Suprapubic skin (tissue), 4 donors: ENCODE results near the gene INPP4B. TPM values are rescaled to one million over a fixed set of nuclear protein-coding genes. Genes with fewer than 3 reads are reported as not detected.

Experiments
- DNase-seq, 2 donors: peaks; one replicate each; pipeline ENCODE4 v3.0.0-alpha.2; 2019; ENCODE audit warnings: low spot score in 2 of 2
- H3K27ac ChIP-seq: fragments of 200-600 bp; sonication (generic); one replicate; pipeline ENCODE4 v1.5.1; 2019
- H3K27me3 ChIP-seq: fragments of 200-600 bp; sonication (generic); one replicate; pipeline ENCODE4 v1.5.1; 2019
- H3K36me3 ChIP-seq: fragments of 200-600 bp; sonication (generic); one replicate; pipeline ENCODE4 v1.5.1; 2019
- H3K4me1 ChIP-seq: fragments of 200-600 bp; sonication (generic); one replicate; pipeline ENCODE4 v1.5.1; 2019
- H3K4me3 ChIP-seq: fragments of 200-600 bp; sonication (generic); one replicate; pipeline ENCODE4 v1.5.1; 2019; ENCODE audit warnings: mild to moderate bottlenecking
- H3K9me3 ChIP-seq: fragments of 200-600 bp; sonication (generic); one replicate; pipeline ENCODE4 v1.5.1; 2019
- EP300 ChIP-seq: sonication (generic); formaldehyde crosslinking; IDR thresholded peaks from one replicate; pipeline ENCODE4 v1.6.1; 2017; ENCODE audit warnings: antibody characterized with exemption
- POLR2A ChIP-seq, 2 donors: fragments of 450-650 bp; IDR thresholded peaks; one replicate each; pipeline ENCODE4 v1.6.1; 2017; ENCODE audit warnings: antibody characterized with exemption in 2 of 2, mild to moderate bottlenecking in 2 of 2, moderate library complexity in 2 of 2
- POLR2AphosphoS5 ChIP-seq, 3 donors: sonication (generic); formaldehyde crosslinking; IDR thresholded peaks; one replicate each; pipeline ENCODE4 v1.6.1; 2017; ENCODE audit warnings: antibody characterized with exemption in 3 of 3
- WGBS: methylation state at CpG from one replicate; pipeline ENCODE4 v1.1.5; 2018; 5-methylcytosine and 5-hydroxymethylcytosine counted together
- total RNA-seq, 4 donors: library from RNA; depleted of rRNA; stranded (reverse); fragments of >200 nt; gene quantifications; one replicate each; pipeline ENCODE4 v1.1.0, GENCODE V29; 2016
- TF ChIP-seq, protein P1 (sequence below), 2 donors: fragments of 200-600 bp in 1 of 2; fragments of 450-650 bp in 1 of 2; sonication (generic) in 1 of 2; IDR thresholded peaks; one replicate each; pipeline ENCODE4 v1.5.1; 2016 to 2019; ENCODE audit warnings: antibody characterized with exemption in 2 of 2, mild to moderate bottlenecking in 1 of 2, moderate library complexity in 1 of 2

INPP4B gene
- total RNA-seq, 4 donors from 2014 or later: 12.4 to 27.4 (median 17.4) TPM

DNA sequence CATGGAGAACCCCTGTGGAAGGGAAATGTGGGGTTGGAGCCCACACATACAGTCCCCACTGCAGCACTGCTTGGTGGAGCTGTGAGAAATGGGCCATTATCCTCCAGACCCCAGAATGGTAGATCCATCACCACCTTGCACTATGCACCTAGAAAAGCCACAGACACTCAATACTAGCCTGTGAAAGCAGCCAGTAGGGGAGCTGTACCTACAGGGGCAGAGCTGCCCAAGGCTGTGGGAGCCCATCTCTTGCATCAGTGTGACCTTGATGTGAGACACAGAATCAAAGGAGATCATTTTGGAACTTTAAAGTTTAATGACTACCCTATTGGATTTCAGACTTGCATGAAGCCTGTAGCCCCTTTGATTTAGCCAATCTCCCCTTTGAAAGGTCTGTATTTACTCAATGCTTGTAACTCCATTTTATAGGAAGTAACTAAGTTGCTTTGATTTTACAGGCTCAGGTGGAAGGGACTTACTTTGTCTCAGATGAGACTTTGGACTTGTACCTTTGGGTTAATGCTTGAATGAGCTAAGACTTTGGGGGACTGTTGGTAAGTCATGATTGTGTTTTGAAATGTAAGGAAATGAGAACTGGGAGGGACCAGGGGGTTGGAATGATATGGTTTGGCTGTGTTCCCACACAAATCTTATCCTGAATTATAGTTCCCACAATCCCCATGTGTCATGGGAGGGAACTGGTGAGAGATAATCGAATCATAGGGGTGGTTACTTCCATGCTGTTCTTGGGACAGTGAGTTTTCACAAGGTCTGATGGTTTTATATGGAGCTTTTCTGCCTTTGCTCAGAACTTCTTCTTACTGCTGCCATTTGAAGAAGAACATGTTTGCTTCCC lies 352.6 kb downstream of the INPP4B start:
- H3K9me3 ChIP-seq: no peaks in the 10 kb centered on the region
- TF ChIP-seq POLR2AphosphoS5 (IDR thresholded peaks at IDR 0.05) (no peak), POLR2A (IDR thresholded peaks at IDR 0.05) (no peak), EP300 (no peak)
- TF ChIP-seq, protein P1, sequence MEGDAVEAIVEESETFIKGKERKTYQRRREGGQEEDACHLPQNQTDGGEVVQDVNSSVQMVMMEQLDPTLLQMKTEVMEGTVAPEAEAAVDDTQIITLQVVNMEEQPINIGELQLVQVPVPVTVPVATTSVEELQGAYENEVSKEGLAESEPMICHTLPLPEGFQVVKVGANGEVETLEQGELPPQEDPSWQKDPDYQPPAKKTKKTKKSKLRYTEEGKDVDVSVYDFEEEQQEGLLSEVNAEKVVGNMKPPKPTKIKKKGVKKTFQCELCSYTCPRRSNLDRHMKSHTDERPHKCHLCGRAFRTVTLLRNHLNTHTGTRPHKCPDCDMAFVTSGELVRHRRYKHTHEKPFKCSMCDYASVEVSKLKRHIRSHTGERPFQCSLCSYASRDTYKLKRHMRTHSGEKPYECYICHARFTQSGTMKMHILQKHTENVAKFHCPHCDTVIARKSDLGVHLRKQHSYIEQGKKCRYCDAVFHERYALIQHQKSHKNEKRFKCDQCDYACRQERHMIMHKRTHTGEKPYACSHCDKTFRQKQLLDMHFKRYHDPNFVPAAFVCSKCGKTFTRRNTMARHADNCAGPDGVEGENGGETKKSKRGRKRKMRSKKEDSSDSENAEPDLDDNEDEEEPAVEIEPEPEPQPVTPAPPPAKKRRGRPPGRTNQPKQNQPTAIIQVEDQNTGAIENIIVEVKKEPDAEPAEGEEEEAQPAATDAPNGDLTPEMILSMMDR (IDR thresholded peaks at IDR 0.05): no peak
- H3K4me1 ChIP-seq: no peaks in the 10 kb centered on the region
- H3K36me3 ChIP-seq: no peaks in the 10 kb centered on the region
- WGBS: 91% methylated on average over 1 of the region's 1 CpG
- H3K4me3 ChIP-seq: no peak overlapping the region
- no peaks in the 10 kb centered on the region for H3K27me3 ChIP-seq
- DNase-seq: no peak
- H3K27ac ChIP-seq: no peak overlapping the region

GRCh38 chr4:142485452-142485851 lies 360.6 kb downstream of the INPP4B start:
- no peaks in the 10 kb centered on the region for H3K4me1 ChIP-seq
- TF ChIP-seq, protein P1 (IDR thresholded peaks at IDR 0.05): no peak
- TF ChIP-seq POLR2A (IDR thresholded peaks at IDR 0.05) (no peak), EP300 (no peak), POLR2AphosphoS5 (IDR thresholded peaks at IDR 0.05) (no peak)
- no peak for DNase-seq
- 63% methylated on average over 3 of the region's 3 CpGs for WGBS
- no peaks in the 10 kb centered on the region for H3K27me3 ChIP-seq
- no peaks in the 10 kb centered on the region for H3K36me3 ChIP-seq
- no peak overlapping the region for H3K4me3 ChIP-seq
- no peaks in the 10 kb centered on the region for H3K9me3 ChIP-seq
- H3K27ac ChIP-seq: no peak overlapping the region

- Histone ChIP-seq H3K27me3 (no peaks in the 10 kb centered on the region), H3K4me3 (no peak overlapping the region), H3K9me3 (no peaks in the 10 kb centered on the region), H3K27ac (no peak overlapping the region), H3K36me3 (no peaks in the 10 kb centered on the region), H3K4me1 (no peaks in the 10 kb centered on the region)
- WGBS: 87% methylated on average over 1 of the region's 1 CpG
- no peak for DNase-seq
- TF ChIP-seq, protein P1 (IDR thresholded peaks at IDR 0.05): no peak
- TF ChIP-seq POLR2A (IDR thresholded peaks at IDR 0.05): no peak
- TF ChIP-seq EP300: no peak
- TF ChIP-seq POLR2AphosphoS5 (IDR thresholded peaks at IDR 0.05): no peak
These were observed 365.9 kb downstream of the INPP4B start for GRCh38 chr4:142480244-142480643.

DNA sequence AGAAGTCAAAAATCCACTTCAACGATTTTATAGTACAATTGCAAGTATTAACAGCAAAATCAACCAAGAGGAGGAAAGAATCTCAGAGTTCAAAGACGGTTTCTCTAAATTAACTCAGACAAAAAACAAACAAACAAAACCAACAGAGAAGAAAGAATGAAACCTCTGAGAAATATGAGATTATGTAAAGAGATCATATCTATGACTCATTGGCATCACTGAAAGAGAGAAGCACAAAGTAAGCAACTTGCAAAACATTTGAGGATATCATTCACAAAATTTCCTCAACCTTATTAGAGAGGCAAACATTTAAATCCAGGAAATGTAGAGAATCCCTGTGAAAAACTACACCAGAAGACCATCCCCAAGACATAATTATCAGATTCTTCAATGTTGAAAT lies 370.4 kb downstream of the INPP4B start:
- no peaks in the 10 kb centered on the region for H3K4me1 ChIP-seq
- 85% methylated on average over 2 of the region's 2 CpGs for WGBS
- TF ChIP-seq POLR2A (IDR thresholded peaks at IDR 0.05) (no peak), EP300 (no peak), POLR2AphosphoS5 (IDR thresholded peaks at IDR 0.05) (no peak)
- TF ChIP-seq, protein P1 (IDR thresholded peaks at IDR 0.05): no peak
- no peak overlapping the region for H3K4me3 ChIP-seq
- H3K9me3 ChIP-seq: no peaks in the 10 kb centered on the region
- H3K27me3 ChIP-seq: no peaks in the 10 kb centered on the region
- DNase-seq: no peak
- H3K36me3 ChIP-seq: no peaks in the 10 kb centered on the region
- no peak overlapping the region for H3K27ac ChIP-seq

- Histone ChIP-seq H3K27me3 (no peaks in the 10 kb centered on the region), H3K4me3 (no peak overlapping the region), H3K4me1 (no peaks in the 10 kb centered on the region), H3K27ac (no peak overlapping the region), H3K36me3 (no peaks in the 10 kb centered on the region), H3K9me3 (no peaks in the 10 kb centered on the region)
- WGBS: 92% methylated on average over 4 of the region's 4 CpGs
- TF ChIP-seq EP300 (no peak), POLR2A (IDR thresholded peaks at IDR 0.05) (no peak), POLR2AphosphoS5 (IDR thresholded peaks at IDR 0.05) (no peak)
- TF ChIP-seq, protein P1 (IDR thresholded peaks at IDR 0.05): no peak
- no peak for DNase-seq
These were observed 371.6 kb downstream of the INPP4B start for GRCh38 chr4:142474398-142475087.
